Measurements from ENCODE around the gene IFITM2.

DNA sequence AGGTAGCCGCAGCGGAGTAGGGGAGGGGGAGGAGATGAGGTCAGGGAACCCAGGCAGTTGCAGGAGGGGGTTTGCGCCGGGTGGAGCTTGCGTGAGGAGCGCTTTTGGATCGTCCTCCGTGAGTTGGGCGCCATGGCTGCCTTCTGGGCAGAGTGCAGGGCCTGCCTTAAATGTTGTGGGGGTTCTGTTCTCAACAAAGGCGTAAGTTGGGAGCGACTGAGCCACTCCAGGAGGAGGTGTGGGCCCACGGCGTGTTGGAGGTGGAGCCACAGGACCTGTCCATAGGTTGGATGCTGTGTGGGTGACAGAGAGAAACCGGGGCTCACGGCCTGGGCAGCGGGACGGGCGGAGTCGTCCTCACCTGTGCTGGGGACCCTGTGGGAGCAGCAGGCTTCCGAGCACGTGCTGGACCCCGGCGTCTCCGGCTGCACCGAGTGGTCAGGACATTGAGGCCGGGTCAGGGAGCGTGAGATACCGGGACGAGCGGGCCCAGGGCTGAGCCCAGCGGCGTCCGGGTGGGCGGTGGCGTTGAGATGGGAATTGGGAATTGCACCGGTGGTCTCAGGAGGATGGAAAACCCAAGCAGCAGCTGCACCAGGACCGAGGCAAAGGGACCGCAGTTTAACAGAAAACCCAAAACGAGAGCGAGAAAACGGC, 19.7 kb upstream of the IFITM2 start:
- TF ChIP-seq POLR2A (IDR thresholded peaks at IDR 0.05; ENCODE audit: extremely low read depth, insufficient read length) = no peak
- TF ChIP-seq, protein P1, sequence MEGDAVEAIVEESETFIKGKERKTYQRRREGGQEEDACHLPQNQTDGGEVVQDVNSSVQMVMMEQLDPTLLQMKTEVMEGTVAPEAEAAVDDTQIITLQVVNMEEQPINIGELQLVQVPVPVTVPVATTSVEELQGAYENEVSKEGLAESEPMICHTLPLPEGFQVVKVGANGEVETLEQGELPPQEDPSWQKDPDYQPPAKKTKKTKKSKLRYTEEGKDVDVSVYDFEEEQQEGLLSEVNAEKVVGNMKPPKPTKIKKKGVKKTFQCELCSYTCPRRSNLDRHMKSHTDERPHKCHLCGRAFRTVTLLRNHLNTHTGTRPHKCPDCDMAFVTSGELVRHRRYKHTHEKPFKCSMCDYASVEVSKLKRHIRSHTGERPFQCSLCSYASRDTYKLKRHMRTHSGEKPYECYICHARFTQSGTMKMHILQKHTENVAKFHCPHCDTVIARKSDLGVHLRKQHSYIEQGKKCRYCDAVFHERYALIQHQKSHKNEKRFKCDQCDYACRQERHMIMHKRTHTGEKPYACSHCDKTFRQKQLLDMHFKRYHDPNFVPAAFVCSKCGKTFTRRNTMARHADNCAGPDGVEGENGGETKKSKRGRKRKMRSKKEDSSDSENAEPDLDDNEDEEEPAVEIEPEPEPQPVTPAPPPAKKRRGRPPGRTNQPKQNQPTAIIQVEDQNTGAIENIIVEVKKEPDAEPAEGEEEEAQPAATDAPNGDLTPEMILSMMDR (IDR thresholded peaks at IDR 0.05; ENCODE audit: low read depth, low read length) = no peak
